Ishikawa (cell line): ENCODE results near the gene IQCH.

ENCODE experiments used
- CEBPB ChIP-seq: IDR thresholded peaks from 2 replicates; pipeline ENCODE4 v1.6.1; 2012
- CREB1 ChIP-seq: IDR thresholded peaks from 2 replicates; pipeline ENCODE4 v1.6.1; 2012; ENCODE audit warnings: low read depth
- EGR1 ChIP-seq: IDR thresholded peaks from 2 replicates; pipeline ENCODE4 v1.6.1; 2012
- EP300 ChIP-seq: IDR thresholded peaks from 2 replicates; pipeline ENCODE4 v1.6.1; 2012; ENCODE audit warnings: borderline replicate concordance
- FOXM1 ChIP-seq: IDR thresholded peaks from 2 replicates; pipeline ENCODE4 v1.6.1; 2012; ENCODE audit warnings: low read depth, borderline replicate concordance
- MAX ChIP-seq: IDR thresholded peaks from 2 replicates; pipeline ENCODE4 v1.6.1; 2012
- NFIC ChIP-seq: IDR thresholded peaks from 2 replicates; pipeline ENCODE4 v1.6.1; 2012
- RAD21 ChIP-seq: IDR thresholded peaks from 2 replicates; pipeline ENCODE4 v1.6.1; 2012; ENCODE audit warnings: low read depth
- REST ChIP-seq: IDR thresholded peaks from 2 replicates; pipeline ENCODE4 v1.6.1; 2012; ENCODE audit warnings: low read depth, mild to moderate bottlenecking
- TAF1 ChIP-seq: IDR thresholded peaks from 2 replicates; pipeline ENCODE4 v1.6.1; 2012; ENCODE audit warnings: low read depth, mild to moderate bottlenecking
- TCF12 ChIP-seq: IDR thresholded peaks from 2 replicates; pipeline ENCODE4 v1.6.1; 2012; ENCODE audit warnings: low read depth
- TEAD4 ChIP-seq: IDR thresholded peaks from 2 replicates; pipeline ENCODE4 v1.6.1; 2012
- USF1 ChIP-seq: IDR thresholded peaks from 2 replicates; pipeline ENCODE4 v1.6.1; 2012
- YY1 ChIP-seq: IDR thresholded peaks from 2 replicates; pipeline ENCODE4 v1.6.1; 2012; ENCODE audit warnings: low read depth
- ZBTB7A ChIP-seq: IDR thresholded peaks from 2 replicates; pipeline ENCODE4 v1.6.1; 2012; ENCODE audit warnings: low read depth

IQCH gene

GRCh38 chr15:67515557-67515956 is 261.0 kb downstream of the IQCH start:
- TF ChIP-seq RAD21 (no peak), EGR1 (no peak), REST (no peak), EP300 (no peak), TCF12 (no peak), TEAD4 (no peak), CREB1 (no peak), FOXM1 (no peak), MAX (no peak), CEBPB (no peak), YY1 (no peak), ZBTB7A (no peak), USF1 (no peak), NFIC (no peak), TAF1 (no peak)

- TF ChIP-seq YY1 (no peak), NFIC (no peak), TCF12 (no peak), FOXM1 (no peak), EGR1 (peak; percentile 60; the same call in 1 of the 2 replicates)
Observed at GRCh38 chr15:67520321-67521028, 265.9 kb downstream of the IQCH start.

GRCh38 chr15:67521029-67521782 is 266.6 kb downstream of the IQCH start, which contains the start of gene C15orf61:
Gene C15orf61 (plus strand): TSS chr15:67521131. CDS start chr15:67521249, 118 bp downstream.
- TF ChIP-seq EGR1 (no peak; the same call in none of the 2 replicates), CEBPB (no peak), TCF12 (peak; percentile 61; the same call in 1 of the 2 replicates), YY1 (peak; percentile 60), ZBTB7A (no peak; the same call in 1 of the 2 replicates), CREB1 (no peak), TEAD4 (no peak), RAD21 (no peak), MAX (peak; percentile 98), EP300 (0 out of 2 replicates have a peak, but pooled peaks have one; percentile 3), USF1 (peak; percentile 92), TAF1 (peak; percentile 36; the same call in 1 of the 2 replicates)

GRCh38 chr15:67521783-67522568 is 267.4 kb downstream of the IQCH start:
- TF ChIP-seq RAD21 (no peak), NFIC (no peak), CEBPB (peak; percentile 69; the same call in 1 of the 2 replicates), ZBTB7A (peak; percentile 93), CREB1 (no peak)

GRCh38 chr15:67523330-67523729 is 268.7 kb downstream of the IQCH start:
- TF ChIP-seq CREB1 = no peak
- TF ChIP-seq TCF12 = no peak
- no peak for TF ChIP-seq EP300
- TF ChIP-seq RAD21 = no peak
- TF ChIP-seq NFIC = no peak
- TF ChIP-seq CEBPB = no peak
- no peak for TF ChIP-seq YY1
- TF ChIP-seq TEAD4 = no peak
- TF ChIP-seq REST = no peak
- TF ChIP-seq EGR1 = no peak
- TF ChIP-seq FOXM1 = no peak
- no peak for TF ChIP-seq MAX
- no peak for TF ChIP-seq USF1
